ENCODE results near the gene EFNA5.

DNA sequence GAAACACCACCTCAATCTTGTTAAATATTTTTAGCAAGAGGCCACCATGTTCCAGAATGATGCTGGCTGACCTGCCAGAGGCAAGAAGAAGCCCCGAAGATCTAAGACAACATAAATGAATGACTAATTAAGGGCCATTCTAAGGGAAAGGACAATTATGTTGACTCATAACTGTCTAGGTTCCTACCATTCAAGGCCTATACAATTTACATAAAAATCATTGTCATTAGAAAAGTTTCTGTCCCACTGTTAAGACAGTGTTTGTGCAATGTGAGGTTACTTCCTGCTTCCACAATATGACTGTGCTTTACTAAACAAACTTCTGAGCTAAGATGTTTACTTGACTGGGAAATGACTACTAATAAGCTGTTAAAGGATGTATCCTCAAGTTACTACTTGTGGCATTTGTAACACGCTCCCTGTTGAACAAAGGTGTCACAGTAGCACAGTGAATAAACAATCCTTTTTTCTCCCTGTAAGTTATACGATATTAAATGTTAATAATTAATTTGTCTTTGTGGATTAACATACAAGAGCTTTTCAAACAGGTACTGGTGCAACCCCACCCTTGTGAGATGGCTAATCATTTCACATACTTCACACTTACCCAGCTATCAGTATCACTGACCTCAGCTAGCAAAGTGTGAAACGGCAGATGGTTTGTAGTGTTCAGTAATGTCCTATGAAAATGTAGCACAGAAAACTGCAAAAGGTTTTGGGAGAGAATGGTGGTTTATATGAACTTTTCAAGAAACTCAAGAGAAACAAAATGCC lies 195.8 kb downstream of the EFNA5 start:
- TF ChIP-seq, protein P1, sequence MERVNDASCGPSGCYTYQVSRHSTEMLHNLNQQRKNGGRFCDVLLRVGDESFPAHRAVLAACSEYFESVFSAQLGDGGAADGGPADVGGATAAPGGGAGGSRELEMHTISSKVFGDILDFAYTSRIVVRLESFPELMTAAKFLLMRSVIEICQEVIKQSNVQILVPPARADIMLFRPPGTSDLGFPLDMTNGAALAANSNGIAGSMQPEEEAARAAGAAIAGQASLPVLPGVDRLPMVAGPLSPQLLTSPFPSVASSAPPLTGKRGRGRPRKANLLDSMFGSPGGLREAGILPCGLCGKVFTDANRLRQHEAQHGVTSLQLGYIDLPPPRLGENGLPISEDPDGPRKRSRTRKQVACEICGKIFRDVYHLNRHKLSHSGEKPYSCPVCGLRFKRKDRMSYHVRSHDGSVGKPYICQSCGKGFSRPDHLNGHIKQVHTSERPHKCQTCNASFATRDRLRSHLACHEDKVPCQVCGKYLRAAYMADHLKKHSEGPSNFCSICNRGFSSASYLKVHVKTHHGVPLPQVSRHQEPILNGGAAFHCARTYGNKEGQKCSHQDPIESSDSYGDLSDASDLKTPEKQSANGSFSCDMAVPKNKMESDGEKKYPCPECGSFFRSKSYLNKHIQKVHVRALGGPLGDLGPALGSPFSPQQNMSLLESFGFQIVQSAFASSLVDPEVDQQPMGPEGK (CRISPR knock-in tag; IDR thresholded peaks at IDR 0.05; ENCODE audit: borderline replicate concordance) = no peak
- no peak for TF ChIP-seq ZNF8 (CRISPR knock-in tag; IDR thresholded peaks at IDR 0.05)
- TF ChIP-seq ARNTL (CRISPR knock-in tag; IDR thresholded peaks at IDR 0.05; ENCODE audit: borderline replicate concordance, low read depth) = no peak
- TF ChIP-seq BACH2 (CRISPR knock-in tag; IDR thresholded peaks at IDR 0.05; ENCODE audit: borderline replicate concordance) = no peak
- TF ChIP-seq ZFP3 (CRISPR knock-in tag; IDR thresholded peaks at IDR 0.05) = no peak
- no peak for TF ChIP-seq RARB (CRISPR knock-in tag; IDR thresholded peaks at IDR 0.05)
- TF ChIP-seq, protein P2, sequence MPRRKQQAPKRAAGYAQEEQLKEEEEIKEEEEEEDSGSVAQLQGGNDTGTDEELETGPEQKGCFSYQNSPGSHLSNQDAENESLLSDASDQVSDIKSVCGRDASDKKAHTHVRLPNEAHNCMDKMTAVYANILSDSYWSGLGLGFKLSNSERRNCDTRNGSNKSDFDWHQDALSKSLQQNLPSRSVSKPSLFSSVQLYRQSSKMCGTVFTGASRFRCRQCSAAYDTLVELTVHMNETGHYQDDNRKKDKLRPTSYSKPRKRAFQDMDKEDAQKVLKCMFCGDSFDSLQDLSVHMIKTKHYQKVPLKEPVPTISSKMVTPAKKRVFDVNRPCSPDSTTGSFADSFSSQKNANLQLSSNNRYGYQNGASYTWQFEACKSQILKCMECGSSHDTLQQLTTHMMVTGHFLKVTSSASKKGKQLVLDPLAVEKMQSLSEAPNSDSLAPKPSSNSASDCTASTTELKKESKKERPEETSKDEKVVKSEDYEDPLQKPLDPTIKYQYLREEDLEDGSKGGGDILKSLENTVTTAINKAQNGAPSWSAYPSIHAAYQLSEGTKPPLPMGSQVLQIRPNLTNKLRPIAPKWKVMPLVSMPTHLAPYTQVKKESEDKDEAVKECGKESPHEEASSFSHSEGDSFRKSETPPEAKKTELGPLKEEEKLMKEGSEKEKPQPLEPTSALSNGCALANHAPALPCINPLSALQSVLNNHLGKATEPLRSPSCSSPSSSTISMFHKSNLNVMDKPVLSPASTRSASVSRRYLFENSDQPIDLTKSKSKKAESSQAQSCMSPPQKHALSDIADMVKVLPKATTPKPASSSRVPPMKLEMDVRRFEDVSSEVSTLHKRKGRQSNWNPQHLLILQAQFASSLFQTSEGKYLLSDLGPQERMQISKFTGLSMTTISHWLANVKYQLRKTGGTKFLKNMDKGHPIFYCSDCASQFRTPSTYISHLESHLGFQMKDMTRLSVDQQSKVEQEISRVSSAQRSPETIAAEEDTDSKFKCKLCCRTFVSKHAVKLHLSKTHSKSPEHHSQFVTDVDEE (CRISPR knock-in tag; IDR thresholded peaks at IDR 0.05) = no peak
- no peak for TF ChIP-seq ZNF70 (CRISPR knock-in tag; IDR thresholded peaks at IDR 0.05)
- no peak for TF ChIP-seq ZFP30 (CRISPR knock-in tag; IDR thresholded peaks at IDR 0.05)
- TF ChIP-seq, protein P3, sequence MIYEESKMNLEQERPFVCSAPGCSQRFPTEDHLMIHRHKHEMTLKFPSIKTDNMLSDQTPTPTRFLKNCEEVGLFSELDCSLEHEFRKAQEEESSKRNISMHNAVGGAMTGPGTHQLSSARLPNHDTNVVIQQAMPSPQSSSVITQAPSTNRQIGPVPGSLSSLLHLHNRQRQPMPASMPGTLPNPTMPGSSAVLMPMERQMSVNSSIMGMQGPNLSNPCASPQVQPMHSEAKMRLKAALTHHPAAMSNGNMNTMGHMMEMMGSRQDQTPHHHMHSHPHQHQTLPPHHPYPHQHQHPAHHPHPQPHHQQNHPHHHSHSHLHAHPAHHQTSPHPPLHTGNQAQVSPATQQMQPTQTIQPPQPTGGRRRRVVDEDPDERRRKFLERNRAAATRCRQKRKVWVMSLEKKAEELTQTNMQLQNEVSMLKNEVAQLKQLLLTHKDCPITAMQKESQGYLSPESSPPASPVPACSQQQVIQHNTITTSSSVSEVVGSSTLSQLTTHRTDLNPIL (CRISPR knock-in tag; IDR thresholded peaks at IDR 0.05; ENCODE audit: low read depth) = no peak
- TF ChIP-seq, protein P4, sequence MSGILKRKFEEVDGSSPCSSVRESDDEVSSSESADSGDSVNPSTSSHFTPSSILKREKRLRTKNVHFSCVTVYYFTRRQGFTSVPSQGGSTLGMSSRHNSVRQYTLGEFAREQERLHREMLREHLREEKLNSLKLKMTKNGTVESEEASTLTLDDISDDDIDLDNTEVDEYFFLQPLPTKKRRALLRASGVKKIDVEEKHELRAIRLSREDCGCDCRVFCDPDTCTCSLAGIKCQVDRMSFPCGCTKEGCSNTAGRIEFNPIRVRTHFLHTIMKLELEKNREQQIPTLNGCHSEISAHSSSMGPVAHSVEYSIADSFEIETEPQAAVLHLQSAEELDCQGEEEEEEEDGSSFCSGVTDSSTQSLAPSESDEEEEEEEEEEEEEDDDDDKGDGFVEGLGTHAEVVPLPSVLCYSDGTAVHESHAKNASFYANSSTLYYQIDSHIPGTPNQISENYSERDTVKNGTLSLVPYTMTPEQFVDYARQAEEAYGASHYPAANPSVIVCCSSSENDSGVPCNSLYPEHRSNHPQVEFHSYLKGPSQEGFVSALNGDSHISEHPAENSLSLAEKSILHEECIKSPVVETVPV (CRISPR knock-in tag; IDR thresholded peaks at IDR 0.05) = no peak
- TF ChIP-seq GLIS3 (CRISPR knock-in tag; IDR thresholded peaks at IDR 0.05) = no peak
- TF ChIP-seq ZC3H10 (CRISPR knock-in tag; IDR thresholded peaks at IDR 0.05) = no peak
